H1 (cell line): ENCODE measurements around the gene SMIM13. TPM values are rescaled to one million over a fixed set of nuclear protein-coding genes. Genes with fewer than 3 reads are reported as not detected.

Source experiments
- CTCF ChIA-PET: fragments of 300-600 bp; sonication (Branson Sonifier 250); formaldehyde crosslinking; loops from one replicate; lab custom pipeline; 2021; ENCODE audit not compliant: partially characterized antibody; lab: Charles Lee
- POLR2A ChIA-PET: fragments of 300-600 bp; sonication (Branson Sonifier 250); formaldehyde crosslinking; loops from one replicate; lab custom pipeline; 2021; ENCODE audit warnings: inconsistent platforms; ENCODE audit not compliant: partially characterized antibody; lab: Charles Lee
- DNase-seq, 2 experiments: peaks; one replicate each; pipeline versions ENCODE4 v3.0.0 to v3.0.0-alpha.2; 2010 to 2022; ENCODE audit warnings: low spot score in 2 of 2, low read depth in 1 of 2, mixed read lengths in 1 of 2
- FAIRE-seq: peaks from 2 replicates; lab custom pipeline; 2011; peaks lifted over from hg19 to GRCh38; lab: Jason Lieb, UNC
- H2AFZ ChIP-seq: 2 replicates; pipeline ENCODE4 v1.8.1; 2012; ENCODE audit warnings: low read length, inconsistent platforms
- H2AK5ac ChIP-seq: 2 replicates; pipeline ENCODE4 v1.6.1; 2013; ENCODE audit warnings: low read depth, low read length
- H2BK120ac ChIP-seq: replicated peaks from 2 replicates; pipeline ENCODE3; 2013; ENCODE audit warnings: low read depth, low read length, inconsistent platforms
- H2BK12ac ChIP-seq: 2 replicates; pipeline ENCODE4 v1.6.1; 2013; ENCODE audit warnings: low read depth, low read length
- H2BK15ac ChIP-seq: 2 replicates; pipeline ENCODE4 v1.6.1; 2013; ENCODE audit warnings: low read length
- H2BK20ac ChIP-seq: 2 replicates; pipeline ENCODE4 v1.6.1; 2013; ENCODE audit warnings: low read length
- H2BK5ac ChIP-seq: 2 replicates; pipeline ENCODE4 v1.6.1; 2013; ENCODE audit warnings: low read depth, low read length
- H3K14ac ChIP-seq: 2 replicates; pipeline ENCODE4 v1.6.1; 2013; ENCODE audit warnings: inconsistent platforms; ENCODE audit not compliant: insufficient read length
- H3K18ac ChIP-seq: 2 replicates; pipeline ENCODE4 v1.6.1; 2013; ENCODE audit warnings: low read length; ENCODE audit errors: extremely low read depth
- H3K23ac ChIP-seq: 2 replicates; pipeline ENCODE4 v1.6.1; 2013; ENCODE audit warnings: inconsistent platforms; ENCODE audit not compliant: insufficient read length
- H3K23me2 ChIP-seq: 2 replicates; pipeline ENCODE4 v1.6.1; 2013; ENCODE audit warnings: low read depth, low read length
- H3K27ac ChIP-seq: 2 replicates; pipeline ENCODE4 v1.6.1; 2011; ENCODE audit warnings: low read depth, low read length, inconsistent platforms
- H3K27me3 ChIP-seq, 4 experiments: replicated peaks in 1 of 4; 1 replicate in 1 of 4; 2 replicates in 3 of 4; pipeline versions ENCODE4 v1.6.1 to v1.8.1; 2011 to 2013; ENCODE audit warnings: low read length in 3 of 4, mild to moderate bottlenecking in 3 of 4, inconsistent platforms in 2 of 4, mixed read lengths in 2 of 4, moderate library complexity in 1 of 4; ENCODE audit not compliant: control insufficient read depth in 3 of 4, insufficient read depth in 3 of 4; ENCODE audit errors: extremely low read depth in 1 of 4
- H3K36me3 ChIP-seq, 4 experiments: 2 replicates each; pipeline versions ENCODE4 v1.6.1 to v1.8.1; 2011 to 2013; ENCODE audit warnings: mild to moderate bottlenecking in 4 of 4, low read length in 3 of 4, moderate library complexity in 2 of 4, control low read depth in 1 of 4, inconsistent platforms in 1 of 4; ENCODE audit not compliant: insufficient read depth in 4 of 4, control insufficient read depth in 2 of 4
- H3K4ac ChIP-seq: replicated peaks from 2 replicates; pipeline ENCODE3; 2013; ENCODE audit warnings: low read length, low read depth, mixed read lengths, inconsistent platforms; ENCODE audit not compliant: insufficient read length
- H3K4me1 ChIP-seq, 4 experiments: replicated peaks in 1 of 4; 1 replicate in 1 of 4; 2 replicates in 3 of 4; pipeline versions ENCODE4 v1.6.1 to v1.8.1; 2011 to 2013; ENCODE audit warnings: low read length in 3 of 4, inconsistent platforms in 2 of 4, mixed read lengths in 1 of 4; ENCODE audit not compliant: insufficient read depth in 4 of 4, control insufficient read depth in 3 of 4
- H3K4me2 ChIP-seq, 2 experiments: 2 replicates each; pipeline versions ENCODE4 v1.6.1 to v1.8.1; 2011 to 2013; ENCODE audit warnings: low read depth in 2 of 2, low read length in 2 of 2, control low read depth in 1 of 2, inconsistent platforms in 1 of 2, mild to moderate bottlenecking in 1 of 2; ENCODE audit not compliant: insufficient read depth in 1 of 2
- H3K4me3 ChIP-seq, 4 experiments: fragments of 200-600, 300-600 bp in 1 of 4; sonication (generic), shearing (Covaris generic), sonication (Bioruptor Twin) in 1 of 4; 2 replicates each; pipeline versions ENCODE4 v1.5.1 to v1.8.1; 2011 to 2016; ENCODE audit warnings: low read length in 4 of 4, low read depth in 3 of 4, control low read depth in 2 of 4, inconsistent platforms in 2 of 4, mild to moderate bottlenecking in 2 of 4, mixed read lengths in 1 of 4, moderate library complexity in 1 of 4; ENCODE audit not compliant: insufficient read depth in 2 of 4; ENCODE audit errors: extremely low read depth in 1 of 4
- H3K56ac ChIP-seq: replicated peaks from 2 replicates; pipeline ENCODE3; 2013; ENCODE audit warnings: low read depth, mild to moderate bottlenecking, mixed read lengths, low read length, inconsistent platforms; ENCODE audit not compliant: insufficient read length
- H3K79me1 ChIP-seq: 2 replicates; pipeline ENCODE4 v1.6.1; 2013; ENCODE audit warnings: low read depth, low read length, control low read depth
- H3K79me2 ChIP-seq, 2 experiments: 2 replicates each; pipeline versions ENCODE4 v1.6.1 to v1.8.1; 2012 to 2013; ENCODE audit warnings: low read length in 2 of 2, mild to moderate bottlenecking in 2 of 2, inconsistent platforms in 1 of 2; ENCODE audit not compliant: insufficient read depth in 2 of 2, control insufficient read depth in 1 of 2
- H3K9ac ChIP-seq, 4 experiments: replicated peaks in 1 of 4; 1 replicate in 1 of 4; 2 replicates in 3 of 4; pipeline versions ENCODE4 v1.6.1 to v1.8.1; 2011 to 2013; ENCODE audit warnings: low read depth in 3 of 4, low read length in 3 of 4, control low read depth in 2 of 4, mild to moderate bottlenecking in 2 of 4, moderate library complexity in 2 of 4, inconsistent platforms in 1 of 4; ENCODE audit errors: extremely low read depth in 1 of 4
- H3K9me3 ChIP-seq, 2 experiments: 2 replicates each; pipeline versions ENCODE4 v1.6.1 to v1.8.1; 2012 to 2013; ENCODE audit warnings: mild to moderate bottlenecking in 2 of 2, moderate library complexity in 2 of 2, control low read depth in 1 of 2, inconsistent platforms in 1 of 2, low read depth in 1 of 2, low read length in 1 of 2, mixed read lengths in 1 of 2; ENCODE audit not compliant: insufficient read depth in 2 of 2
- H4K20me1 ChIP-seq, 2 experiments: replicated peaks in 1 of 2; 2 replicates each; pipeline versions ENCODE3 to v1.8.1; 2011 to 2013; ENCODE audit warnings: inconsistent platforms in 2 of 2, low read length in 2 of 2, mild to moderate bottlenecking in 1 of 2; ENCODE audit not compliant: insufficient read depth in 2 of 2, control insufficient read depth in 1 of 2
- H4K5ac ChIP-seq: 2 replicates; pipeline ENCODE4 v1.6.1; 2013; ENCODE audit warnings: low read length, low read depth, mixed read lengths, inconsistent platforms; ENCODE audit not compliant: insufficient read length
- H4K8ac ChIP-seq: 2 replicates; pipeline ENCODE4 v1.8.0; 2013; ENCODE audit warnings: mild to moderate bottlenecking, moderate library complexity, low read length, inconsistent platforms; ENCODE audit not compliant: insufficient read depth; ENCODE audit errors: extremely low read depth
- H4K91ac ChIP-seq: replicated peaks from 2 replicates; pipeline ENCODE3; 2013; ENCODE audit warnings: low read length, mixed read lengths, inconsistent platforms; ENCODE audit not compliant: insufficient read length
- BCL11A ChIP-seq, 2 experiments: IDR thresholded peaks; one replicate each; pipeline ENCODE4 v1.6.1; 2011; ENCODE audit warnings: low read depth in 2 of 2, low read length in 2 of 2, mild to moderate bottlenecking in 2 of 2
- BRCA1 ChIP-seq: IDR thresholded peaks from 2 replicates; pipeline ENCODE4 v1.6.1; 2012; ENCODE audit warnings: low read depth, low read length, improper control_type of control experiment
- CHD2 ChIP-seq: IDR thresholded peaks from 2 replicates; pipeline ENCODE4 v1.6.1; 2012; ENCODE audit warnings: low read length, improper control_type of control experiment
- EGR1 ChIP-seq: IDR thresholded peaks from 2 replicates; pipeline ENCODE4 v1.6.1; 2011; ENCODE audit warnings: low read depth, low read length, borderline replicate concordance
- EZH2 ChIP-seq: fragments of 200-600 bp; sonication (generic); IDR thresholded peaks from 2 replicates; pipeline ENCODE4 v1.7.1; 2012; ENCODE audit warnings: low read depth, mild to moderate bottlenecking, moderate library complexity, low read length, inconsistent platforms; ENCODE audit not compliant: severe bottlenecking
- FOSL1 ChIP-seq: IDR thresholded peaks from 2 replicates; pipeline ENCODE4 v1.6.1; 2011; ENCODE audit warnings: mild to moderate bottlenecking, low read depth, low read length, moderate library complexity; ENCODE audit not compliant: insufficient read depth
- GTF2F1 ChIP-seq: IDR thresholded peaks from 2 replicates; pipeline ENCODE4 v1.6.1; 2012; ENCODE audit warnings: low read depth, low read length, improper control_type of control experiment, borderline replicate concordance
- KDM4A ChIP-seq: IDR thresholded peaks from one replicate; pipeline ENCODE4 v1.7.1; 2012; ENCODE audit warnings: low read depth, mild to moderate bottlenecking, moderate library complexity, low read length, inconsistent platforms; ENCODE audit not compliant: severe bottlenecking
- KDM5A ChIP-seq: fragments of 200-600 bp; IDR thresholded peaks from 2 replicates; pipeline ENCODE4 v1.7.1; 2012; ENCODE audit warnings: mild to moderate bottlenecking, low read length, inconsistent platforms, mixed read lengths
- MAFK ChIP-seq: IDR thresholded peaks from 2 replicates; pipeline ENCODE4 v1.6.1; 2012; ENCODE audit warnings: low read depth, mild to moderate bottlenecking, improper control_type of control experiment, low read length
- POLR2AphosphoS5 ChIP-seq: IDR thresholded peaks from 2 replicates; pipeline ENCODE4 v1.6.1; 2011; ENCODE audit warnings: low read depth, low read length
- TCF12 ChIP-seq: IDR thresholded peaks from 2 replicates; pipeline ENCODE4 v1.6.1; 2011; ENCODE audit warnings: low read depth, mild to moderate bottlenecking, low read length
- WGBS, 2 experiments: shearing (Covaris generic) in 1 of 2; methylation state at CpG; one replicate each; pipeline versions ENCODE4 v1.1.6 to v1.1.7; 2013 to 2015; ENCODE audit warnings: low lambda C conversion rate in 2 of 2, mixed read lengths in 2 of 2, inconsistent platforms in 1 of 2, low coverage in 1 of 2, missing lambda C conversion rate in 1 of 2; ENCODE audit not compliant: insufficient replicate concordance in 2 of 2, insufficient coverage in 1 of 2, insufficient read length in 1 of 2; ENCODE audit errors: extremely low coverage in 1 of 2, missing lambda C conversion rate in 1 of 2; 5-methylcytosine and 5-hydroxymethylcytosine counted together
- polyA plus RNA-seq, 7 experiments: library from polyadenylated mRNA; depleted of rRNA in 3 of 7; stranded (reverse) in 5 of 7; unstranded in 2 of 7; fragments of >200 nt in 5 of 7; fragments of 200-250 nt in 2 of 7; gene quantifications; 1 replicate in 5 of 7; 2 replicates in 1 of 7; 4 replicates in 1 of 7; pipeline versions ENCODE4 v1.2.1 to v1.2.3, GENCODE V29; 2011 to 2013; ENCODE audit warnings: missing spikeins in 2 of 7, mixed read lengths in 2 of 7
- total RNA-seq: library from RNA; stranded (reverse); fragmentation: NEBNext Ultra II Directional; extraction: Animal tissue kit (Norgen Biotek cat#: 25700); gene quantifications from 2 replicates; pipeline ENCODE4 v1.2.1, GENCODE V29; 2021
- TF ChIP-seq, protein P1 (sequence below): IDR thresholded peaks from 2 replicates; pipeline ENCODE4 v1.6.1; 2011; ENCODE audit warnings: low read depth, mild to moderate bottlenecking, low read length; ENCODE audit not compliant: insufficient read depth

The SMIM13 gene
- total and polyA plus RNA-seq, 2 of the 8 experiments (the other 6 are each of a cell fraction or from before 2014, with no cell fraction given): 1.7 to 10.6 TPM

DNA sequence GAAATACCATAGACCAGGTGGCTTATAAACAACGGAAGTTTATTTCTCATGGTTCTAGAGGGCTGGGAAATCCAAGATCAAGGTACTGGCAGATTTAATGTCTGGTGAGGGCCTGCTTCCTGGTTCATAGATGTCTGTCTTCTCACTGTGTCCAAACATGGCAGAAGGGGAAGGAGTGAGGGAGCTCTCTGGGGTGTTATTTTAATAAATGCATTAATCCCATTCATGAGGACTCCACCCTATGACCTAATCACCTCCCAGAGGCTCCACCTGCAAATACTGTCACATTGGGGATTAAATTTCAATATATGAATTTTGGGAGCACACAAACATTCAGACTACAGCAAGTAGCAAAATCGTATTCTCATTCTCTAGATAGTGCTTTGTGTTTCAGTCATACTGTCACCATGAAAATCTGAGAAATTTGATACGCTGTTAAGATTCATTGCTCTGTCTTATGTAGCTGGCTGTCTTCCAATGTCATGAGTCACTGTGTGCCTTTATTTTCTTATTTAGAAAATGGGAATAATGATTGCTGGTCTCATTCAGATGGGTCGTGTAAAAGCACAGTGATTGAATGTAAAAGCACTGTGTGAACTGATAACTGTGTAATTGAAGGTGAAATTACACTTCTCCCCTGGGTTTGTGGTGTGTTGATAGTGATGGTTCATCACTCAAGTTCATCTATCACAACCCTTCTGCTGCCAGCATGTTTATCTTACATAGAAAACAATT, 26.8 kb downstream of the SMIM13 start:
- FAIRE-seq (no peak), DNase-seq (no peak)
- no peak overlapping the region for H2BK20ac ChIP-seq
- H3K56ac ChIP-seq: no peak overlapping the region
- H3K4me1 ChIP-seq: no peaks in the 10 kb centered on the region
- no peak overlapping the region for H3K14ac ChIP-seq
- 85% methylated on average over 4 of the region's 4 CpGs; no CpG with 5 or more reads in 1 of the 2 experiments for WGBS, 2 experiments
- no peak overlapping the region for H2AK5ac ChIP-seq
- H3K23me2 ChIP-seq: no peaks in the 10 kb centered on the region
- H2AFZ ChIP-seq: no peak overlapping the region
- no peak overlapping the region for H3K23ac ChIP-seq
- no peak overlapping the region for H3K9ac ChIP-seq
- H3K4ac ChIP-seq: no peak overlapping the region
- ChIA-PET CTCF (interaction anchor here (1.2 to 1.3 kb wide), 2 partner anchors 13 to 376 kb away, joined by 3 read pairs; no protein-coding TSS in a partner anchor), POLR2A (no interaction called here)
- peaks cover 0 to 5% of the 10 kb centered on the region in 2 experiments for H4K20me1 ChIP-seq
- H4K91ac ChIP-seq: no peak overlapping the region
- H2BK15ac ChIP-seq: no peak overlapping the region
- H3K79me2 ChIP-seq: peaks cover 0 to 55% of the 10 kb centered on the region in 2 experiments; a peak in 2 of 4 replicates
- no peak overlapping the region for H3K4me2 ChIP-seq
- no peak overlapping the region for H3K4me3 ChIP-seq
- no peaks in the 10 kb centered on the region for H3K9me3 ChIP-seq
- no peaks in the 10 kb centered on the region; the same call in 1 of the 2 replicates for H3K79me1 ChIP-seq
- no peak overlapping the region for H2BK5ac ChIP-seq
- no peak overlapping the region for H2BK120ac ChIP-seq
- no peak overlapping the region for H3K27ac ChIP-seq
- no peak overlapping the region for H4K5ac ChIP-seq
- no peak overlapping the region for H2BK12ac ChIP-seq
- H3K27me3 ChIP-seq: no peaks in the 10 kb centered on the region
- no peaks in the 10 kb centered on the region for H3K36me3 ChIP-seq
- no peak overlapping the region for H3K18ac ChIP-seq
- no peak overlapping the region for H4K8ac ChIP-seq
- TF ChIP-seq EZH2 (no peak), GTF2F1 (no peak), CHD2 (no peak), MAFK (no peak), POLR2AphosphoS5 (no peak), EGR1 (no peak), KDM4A (no peak), TCF12 (no peak), BCL11A (IDR thresholded peaks at IDR 0.05; ENCODE audit: low read depth in 2 of 2, low read length in 2 of 2) (no peak), BRCA1 (no peak), KDM5A (no peak), FOSL1 (no peak)
- TF ChIP-seq, protein P1, sequence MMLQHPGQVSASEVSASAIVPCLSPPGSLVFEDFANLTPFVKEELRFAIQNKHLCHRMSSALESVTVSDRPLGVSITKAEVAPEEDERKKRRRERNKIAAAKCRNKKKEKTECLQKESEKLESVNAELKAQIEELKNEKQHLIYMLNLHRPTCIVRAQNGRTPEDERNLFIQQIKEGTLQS: no peak
